Activated CD8-positive, alpha-beta memory T cell treated with anti-CD3 and anti-CD28 coated beads, Interleukin-2, amount 50 U/mL, for 48 hours (primary cell): ENCODE results near the gene ARHGEF25.
"Not testable (repeated sequence)": the region's sequence is repeated elsewhere in the genome, so short reads cannot be mapped to it uniquely, and the experiment has no call there.

ENCODE experiments used
- DNase-seq: peaks from one replicate; pipeline ENCODE4 v3.0.0-alpha.2; 2020

The ARHGEF25 gene

GRCh38 chr12:57611108-57611826 is at the start of gene ARHGEF25:
Gene ARHGEF25 (plus strand): TSS chr12:57611435. CDS start chr12:57611895, 460 bp downstream.
- peak; percentile 79 for DNase-seq

DNA sequence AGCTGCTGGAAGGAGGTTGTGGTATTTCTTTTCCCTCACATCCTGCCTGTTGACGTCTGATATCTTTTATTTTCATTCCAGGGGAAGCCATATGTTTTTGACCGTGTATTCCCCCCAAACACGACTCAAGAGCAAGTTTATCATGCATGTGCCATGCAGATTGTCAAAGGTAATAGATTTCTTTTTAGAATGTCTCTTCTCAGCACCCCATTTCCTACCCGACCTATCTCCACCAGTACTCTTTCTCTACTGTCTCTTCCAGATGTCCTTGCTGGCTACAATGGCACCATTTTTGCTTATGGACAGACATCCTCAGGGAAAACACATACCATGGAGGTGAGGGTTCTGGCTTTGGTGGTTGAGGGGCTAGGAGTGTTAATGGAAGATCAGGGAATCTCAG is 47.9 kb upstream of the ARHGEF25 start:
- no peak for DNase-seq

DNA sequence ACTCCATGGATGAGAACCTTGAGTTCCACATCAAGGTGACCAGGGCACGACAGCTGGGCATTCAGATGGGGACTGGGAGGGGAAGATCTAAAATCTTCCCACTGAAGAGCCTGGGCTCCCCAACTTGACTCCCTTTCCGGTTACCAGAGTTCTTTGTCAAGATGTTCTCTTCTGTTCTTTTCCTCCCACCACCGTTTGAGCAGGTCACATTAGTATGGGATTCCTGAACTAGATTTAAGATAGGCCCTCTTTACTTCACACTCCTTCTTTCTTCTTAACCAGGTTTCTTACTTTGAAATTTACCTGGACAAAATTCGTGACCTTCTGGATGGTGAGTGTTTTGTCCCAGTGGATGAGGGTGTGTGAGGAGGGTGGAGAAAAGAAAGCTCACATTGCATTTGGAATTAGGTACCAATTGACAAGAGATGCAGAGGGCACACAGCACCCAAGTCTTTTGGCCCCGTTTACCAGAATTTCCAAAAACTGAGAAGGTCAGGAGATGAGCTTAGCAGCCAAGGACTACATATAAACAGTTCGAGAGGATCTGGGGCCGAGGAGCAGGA is 47.0 kb upstream of the ARHGEF25 start:
- no peak for DNase-seq

GRCh38 chr12:57568838-57569237 is 42.4 kb upstream of the ARHGEF25 start:
- no peak for DNase-seq

- no peak for DNase-seq
These were observed 41.4 kb upstream of the ARHGEF25 start for GRCh38 chr12:57569858-57570257.

- not testable (repeated sequence) for DNase-seq
These were observed 40.8 kb upstream of the ARHGEF25 start for GRCh38 chr12:57570438-57570837.

DNA sequence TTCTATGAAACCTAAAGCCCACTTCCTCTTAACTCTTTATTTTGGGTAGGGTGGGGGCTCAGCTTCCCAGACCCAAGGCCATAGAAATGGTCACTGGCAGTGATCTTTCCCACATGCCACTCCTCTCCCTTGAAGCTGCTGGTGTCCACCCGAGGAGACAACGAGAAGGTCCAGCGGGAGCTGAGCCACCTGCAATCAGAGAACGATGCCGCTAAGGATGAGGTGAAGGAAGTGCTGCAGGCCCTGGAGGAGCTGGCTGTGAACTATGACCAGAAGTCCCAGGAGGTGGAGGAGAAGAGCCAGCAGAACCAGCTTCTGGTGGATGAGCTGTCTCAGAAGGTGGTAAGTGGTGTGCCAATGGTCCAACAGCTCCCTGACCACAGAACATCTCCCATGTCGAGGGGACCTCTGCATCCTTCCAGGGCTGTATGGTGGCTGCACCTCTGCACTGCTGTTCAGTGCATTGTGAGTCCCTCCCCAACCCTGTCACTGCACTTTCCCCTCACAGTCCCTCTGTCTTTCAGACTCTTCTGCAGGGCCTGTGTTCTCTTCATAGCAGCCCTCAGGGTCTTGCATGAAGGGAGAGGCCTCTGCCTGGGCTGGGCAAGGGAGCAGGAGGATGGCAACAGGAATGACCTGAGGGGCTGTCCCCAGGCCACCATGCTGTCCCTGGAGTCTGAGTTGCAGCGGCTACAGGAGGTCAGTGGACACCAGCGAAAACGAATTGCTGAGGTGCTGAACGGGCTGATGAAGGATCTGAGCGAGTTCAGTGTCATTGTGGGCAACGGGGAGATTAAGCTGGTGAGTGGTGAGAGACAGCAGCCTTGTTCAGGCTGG is 39.1 kb upstream of the ARHGEF25 start:
- no peak for DNase-seq

DNA sequence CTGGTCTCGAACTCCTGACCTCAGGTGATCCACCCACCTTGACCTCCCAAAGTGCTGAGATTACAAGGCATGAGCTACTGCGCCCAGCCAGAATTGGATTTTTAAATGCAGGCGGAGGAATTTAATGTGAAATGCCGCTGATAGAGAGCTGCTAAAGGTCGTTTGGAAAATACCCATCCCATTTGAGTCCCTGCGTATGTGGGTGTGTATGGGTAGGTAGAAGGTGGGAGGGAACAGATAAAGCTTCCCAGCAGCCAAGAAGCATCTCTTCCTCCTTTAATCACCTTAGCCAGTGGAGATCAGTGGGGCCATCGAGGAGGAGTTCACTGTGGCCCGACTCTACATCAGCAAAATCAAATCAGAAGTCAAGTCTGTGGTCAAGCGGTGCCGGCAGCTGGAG is 36.4 kb upstream of the ARHGEF25 start:
- DNase-seq = no peak

- DNase-seq = no peak
These were observed 35.2 kb upstream of the ARHGEF25 start for GRCh38 chr12:57575771-57576612.

GRCh38 chr12:57576613-57577160 is 34.5 kb upstream of the ARHGEF25 start:
- no peak for DNase-seq

GRCh38 chr12:57577981-57578758 is 33.1 kb upstream of the ARHGEF25 start:
- DNase-seq = no peak

DNA sequence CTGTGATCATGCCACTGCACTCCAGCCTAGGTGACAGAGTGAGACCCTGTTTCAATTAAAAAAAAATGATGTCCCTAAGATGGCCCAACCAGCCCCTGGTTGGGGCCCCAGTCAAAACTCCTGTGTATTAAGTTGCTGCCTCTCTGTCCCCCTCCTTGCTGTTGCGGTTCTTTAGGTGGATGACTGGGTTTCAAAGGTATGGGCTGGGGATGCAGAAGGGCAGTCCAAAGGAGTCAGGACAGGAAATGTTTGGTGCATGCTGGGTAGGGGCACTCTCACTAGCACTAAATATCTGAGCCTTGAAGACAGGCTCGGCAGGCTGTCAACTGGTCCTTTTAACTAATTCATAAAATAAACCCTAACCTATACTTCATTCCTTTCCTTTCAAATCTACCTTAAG is 32.2 kb upstream of the ARHGEF25 start:
- DNase-seq = no peak

- DNase-seq = no peak
These were observed 31.4 kb upstream of the ARHGEF25 start for GRCh38 chr12:57579677-57580465.

DNA sequence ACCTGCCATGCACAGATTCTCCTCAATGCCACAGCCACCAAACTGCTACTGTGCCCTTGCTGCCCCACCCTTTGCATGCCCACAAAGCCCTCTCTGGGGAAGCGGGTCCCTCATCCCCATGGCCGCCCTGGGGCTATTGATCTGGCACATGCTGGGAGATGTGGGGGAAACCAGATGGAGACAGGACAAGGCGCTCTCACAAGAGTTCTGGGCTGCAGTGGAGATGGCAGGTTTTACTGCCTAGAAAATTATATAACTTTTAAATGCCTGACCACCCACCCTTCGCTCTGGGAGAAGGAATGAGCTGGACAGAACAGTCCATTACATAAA is 30.8 kb upstream of the ARHGEF25 start:
- DNase-seq = no peak

DNA sequence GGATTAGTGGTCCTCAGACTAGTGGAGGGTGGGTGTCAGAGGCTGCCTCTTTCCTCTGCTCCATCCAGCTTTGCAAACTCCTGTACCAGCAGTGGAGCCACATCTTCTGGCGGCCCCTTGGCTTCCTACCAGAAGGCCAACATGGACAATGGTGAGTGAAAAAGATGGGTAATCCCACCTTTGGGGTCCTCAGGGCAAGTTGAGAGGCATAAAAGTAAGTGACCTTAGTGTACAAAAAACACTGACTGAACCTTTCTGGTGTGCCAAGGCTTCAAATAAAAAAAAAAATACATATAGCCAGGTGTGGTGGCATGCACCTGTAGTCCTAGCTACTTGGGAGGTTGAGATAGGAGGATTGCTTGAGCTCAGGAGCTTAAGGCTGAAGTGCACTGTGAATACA is 29.4 kb upstream of the ARHGEF25 start:
- DNase-seq = no peak

- no peak for DNase-seq
These were observed 28.8 kb upstream of the ARHGEF25 start for GRCh38 chr12:57582440-57582839.

GRCh38 chr12:57583008-57583831 is 28.0 kb upstream of the ARHGEF25 start:
- peak; percentile 72 for DNase-seq

DNA sequence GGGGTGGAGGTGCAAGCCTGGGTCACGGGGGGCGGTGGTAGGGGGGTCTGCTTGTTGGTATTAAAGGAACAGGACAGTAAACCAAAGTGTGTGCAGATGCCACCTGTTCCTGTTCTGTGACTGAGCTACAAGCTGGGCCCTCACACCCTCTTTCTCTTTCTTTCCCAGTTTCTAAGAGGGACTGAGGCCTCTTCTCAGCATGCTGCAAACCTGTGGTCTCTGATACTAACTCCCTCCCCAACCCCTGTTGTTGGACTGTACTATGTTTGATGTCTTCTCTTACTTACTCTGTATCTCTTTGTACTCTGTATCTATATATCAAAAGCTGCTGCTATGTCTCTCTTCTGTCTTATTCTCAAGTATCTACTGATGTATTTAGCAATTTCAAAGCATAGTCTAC is 27.2 kb upstream of the ARHGEF25 start:
- no peak for DNase-seq

- no peak for DNase-seq
These were observed 26.5 kb upstream of the ARHGEF25 start for GRCh38 chr12:57584690-57585089.

DNA sequence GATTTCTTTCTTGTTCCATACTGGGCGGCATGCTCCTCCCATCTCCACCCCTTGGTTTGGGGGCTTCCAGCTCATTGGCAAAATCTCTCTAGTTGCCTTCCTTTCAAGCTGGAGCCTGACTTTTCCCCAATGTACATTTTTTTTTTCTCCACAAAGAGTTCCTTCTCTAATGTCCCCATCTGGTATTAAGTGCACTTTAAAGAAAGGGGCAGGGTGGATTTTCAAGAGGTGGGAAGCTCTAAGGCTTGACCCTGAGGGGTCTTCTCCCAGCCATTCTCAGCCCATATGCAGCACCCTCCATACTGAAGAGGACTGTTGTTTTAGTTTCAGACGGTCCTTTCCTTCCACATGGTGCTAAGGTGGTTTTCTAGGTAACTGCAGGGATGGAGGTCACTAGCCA is 26.1 kb upstream of the ARHGEF25 start:
- no peak for DNase-seq
